SK-N-SH (cell line): Measurements from ENCODE around the gene CELF2. TPM values are rescaled to one million over a fixed set of nuclear protein-coding genes. Genes with fewer than 3 reads are reported as not detected.

Experiments used
- CTCF ChIA-PET: fragments of 300-600, 350-600 bp; formaldehyde crosslinking; extraction: SDS; loops from one replicate; lab custom pipeline; 2021; lab: Yijun Ruan, JAX
- POLR2A ChIA-PET: fragments of 350-600 bp; sonication (Branson Sonifier 250); formaldehyde crosslinking; extraction: SDS; loops from one replicate; lab custom pipeline; 2020; ENCODE audit warnings: antibody characterized with exemption, inconsistent platforms; lab: Yijun Ruan, JAX
- DNase-seq: peaks from one replicate; pipeline ENCODE4 v3.0.0; 2012
- H2AFZ ChIP-seq: fragments of 200-600 bp; sonication (generic); 2 replicates; pipeline ENCODE4 v1.8.1; 2016; ENCODE audit warnings: antibody characterized with exemption, mild to moderate bottlenecking, low read depth
- H3F3A ChIP-seq: fragments of 200-600 bp; sonication (generic); replicated peaks from 2 replicates; pipeline ENCODE3; 2016; ENCODE audit warnings: antibody characterized with exemption, mild to moderate bottlenecking; ENCODE audit not compliant: insufficient read depth
- H3K27ac ChIP-seq, 2 experiments: fragments of 200-500 bp in 1 of 2; fragments of 200-600 bp in 1 of 2; sonication (Bioruptor generic) in 1 of 2; sonication (generic), shearing (Covaris generic) in 1 of 2; 2 replicates each; pipeline versions ENCODE4 v1.5.1 to v1.6.1; 2014 to 2016; ENCODE audit warnings: low read depth in 2 of 2, inconsistent platforms in 1 of 2, low read length in 1 of 2, mild to moderate bottlenecking in 1 of 2, mixed read lengths in 1 of 2
- H3K27me3 ChIP-seq: fragments of 200-600 bp; sonication (generic), shearing (Covaris generic); 2 replicates; pipeline ENCODE4 v1.6.1; 2016; ENCODE audit warnings: mixed run types; ENCODE audit not compliant: insufficient read depth
- H3K36me3 ChIP-seq, 2 experiments: fragments of 200-500 bp in 1 of 2; fragments of 200-600 bp in 1 of 2; sonication (Bioruptor generic) in 1 of 2; sonication (generic) in 1 of 2; replicated peaks in 1 of 2; 2 replicates each; pipeline versions ENCODE3 to v1.5.1; 2014 to 2016; ENCODE audit warnings: low read length in 1 of 2, mild to moderate bottlenecking in 1 of 2; ENCODE audit not compliant: insufficient read depth in 2 of 2, control insufficient read depth in 1 of 2
- H3K4me1 ChIP-seq, 2 experiments: fragments of 200-500 bp in 1 of 2; fragments of 200-600 bp in 1 of 2; sonication (Bioruptor generic) in 1 of 2; sonication (generic), shearing (Covaris generic) in 1 of 2; 2 replicates each; pipeline versions ENCODE4 v1.5.1 to v1.6.1; 2014 to 2016; ENCODE audit warnings: low read depth in 1 of 2, low read length in 1 of 2, mixed run types in 1 of 2; ENCODE audit not compliant: insufficient read depth in 2 of 2, control insufficient read depth in 1 of 2
- H3K4me2 ChIP-seq: fragments of 200-600 bp; sonication (generic), shearing (Covaris generic); 2 replicates; pipeline ENCODE4 v1.6.1; 2017; ENCODE audit warnings: mixed run types
- H3K4me3 ChIP-seq, 2 experiments: fragments of 200-500 bp in 1 of 2; fragments of 200-600 bp in 1 of 2; sonication (Bioruptor generic) in 1 of 2; sonication (generic), shearing (Covaris generic) in 1 of 2; 2 replicates each; pipeline versions ENCODE4 v1.5.1 to v1.8.1; 2014 to 2016; ENCODE audit warnings: low read depth in 2 of 2, inconsistent platforms in 1 of 2, low read length in 1 of 2, mild to moderate bottlenecking in 1 of 2, mixed read lengths in 1 of 2, moderate library complexity in 1 of 2
- H3K79me2 ChIP-seq: fragments of 200-600 bp; sonication (generic); 2 replicates; pipeline ENCODE4 v1.8.1; 2017; ENCODE audit warnings: mild to moderate bottlenecking; ENCODE audit not compliant: insufficient read depth
- H3K9ac ChIP-seq: fragments of 200-600 bp; sonication (generic); 2 replicates; pipeline ENCODE4 v1.6.1; 2017; ENCODE audit warnings: mixed run types
- H3K9me2 ChIP-seq: fragments of 200-600 bp; sonication (generic); 2 replicates; pipeline ENCODE4 v1.6.1; 2017; ENCODE audit warnings: mixed run types
- H3K9me3 ChIP-seq: fragments of 200-600 bp; sonication (generic); 2 replicates; pipeline ENCODE4 v1.6.1; 2017; ENCODE audit warnings: mixed run types, mild to moderate bottlenecking, moderate library complexity
- H4K20me1 ChIP-seq: fragments of 200-600 bp; sonication (generic); 2 replicates; pipeline ENCODE4 v1.6.1; 2017; ENCODE audit warnings: mild to moderate bottlenecking, mixed run types; ENCODE audit not compliant: insufficient read depth
- ELF1 ChIP-seq: IDR thresholded peaks from 2 replicates; pipeline ENCODE4 v1.4.0; 2012
- EZH2phosphoT487 ChIP-seq: fragments of 200-600 bp; sonication (generic); IDR thresholded peaks from 2 replicates; pipeline ENCODE4 v1.6.1; 2017; ENCODE audit warnings: low read depth, mixed run types, mild to moderate bottlenecking, antibody characterized with exemption, moderate library complexity, borderline replicate concordance
- FOSL2 ChIP-seq: IDR thresholded peaks from 2 replicates; pipeline ENCODE4 v1.4.0; 2012; ENCODE audit warnings: low read depth, mild to moderate bottlenecking, moderate library complexity, borderline replicate concordance
- GABPA ChIP-seq: IDR thresholded peaks from 2 replicates; pipeline ENCODE4 v1.4.0; 2012; ENCODE audit warnings: low read depth, mild to moderate bottlenecking
- MAX ChIP-seq: IDR thresholded peaks from 2 replicates; pipeline ENCODE4 v1.4.0; 2012; ENCODE audit warnings: low read depth
- MEF2A ChIP-seq: IDR thresholded peaks from 2 replicates; pipeline ENCODE4 v1.4.0; 2012; ENCODE audit warnings: low read depth, borderline replicate concordance
- MXI1 ChIP-seq: IDR thresholded peaks from 2 replicates; pipeline ENCODE4 v1.6.1; 2012; ENCODE audit warnings: mild to moderate bottlenecking, low read depth, low read length, improper control_type of control experiment
- NRF1 ChIP-seq: IDR thresholded peaks from 2 replicates; pipeline ENCODE4 v1.6.1; 2012; ENCODE audit warnings: low read depth, mild to moderate bottlenecking, low read length
- POLR2AphosphoS5 ChIP-seq: IDR thresholded peaks from 2 replicates; pipeline ENCODE4 v1.6.1; 2012; ENCODE audit warnings: low read depth, low read length
- SIN3A ChIP-seq: IDR thresholded peaks from 2 replicates; pipeline ENCODE4 v1.6.1; 2012; ENCODE audit warnings: low read depth, mild to moderate bottlenecking, low read length, moderate library complexity, borderline replicate concordance
- SMC3 ChIP-seq: IDR thresholded peaks from 2 replicates; pipeline ENCODE4 v1.6.1; 2012; ENCODE audit warnings: low read depth, low read length, improper control_type of control experiment
- TCF12 ChIP-seq: IDR thresholded peaks from 2 replicates; pipeline ENCODE4 v1.4.0; 2012
- TEAD4 ChIP-seq: IDR thresholded peaks from 2 replicates; pipeline ENCODE4 v1.4.0; 2012; ENCODE audit warnings: mild to moderate bottlenecking, borderline replicate concordance; ENCODE audit not compliant: insufficient read depth
- WGBS: methylation state at CpG from one replicate; pipeline ENCODE4 v1.1.6; 2017; ENCODE audit warnings: low lambda C conversion rate; 5-methylcytosine and 5-hydroxymethylcytosine counted together
- polyA plus RNA-seq, 3 experiments: library from polyadenylated mRNA; depleted of rRNA; stranded (reverse); fragments of >200 nt; gene quantifications; 2 replicates each; pipeline ENCODE4 v1.2.3, GENCODE V29; 2012
- TF ChIP-seq, protein P1 (sequence below): IDR thresholded peaks from 2 replicates; pipeline ENCODE4 v1.4.0; 2012; ENCODE audit warnings: low read depth, borderline replicate concordance
- TF ChIP-seq, protein P2 (sequence below): IDR thresholded peaks from 2 replicates; pipeline ENCODE4 v1.6.1; 2012; ENCODE audit warnings: mild to moderate bottlenecking, low read depth, low read length, moderate library complexity
- TF ChIP-seq, protein P3 (sequence below): IDR thresholded peaks from 2 replicates; pipeline ENCODE4 v1.4.0; 2012; ENCODE audit warnings: low read depth, borderline replicate concordance

Gene CELF2
- polyA plus RNA-seq, 1 of the 3 experiments (the other 2 are of a cell fraction), result 0.03 TPM

DNA sequence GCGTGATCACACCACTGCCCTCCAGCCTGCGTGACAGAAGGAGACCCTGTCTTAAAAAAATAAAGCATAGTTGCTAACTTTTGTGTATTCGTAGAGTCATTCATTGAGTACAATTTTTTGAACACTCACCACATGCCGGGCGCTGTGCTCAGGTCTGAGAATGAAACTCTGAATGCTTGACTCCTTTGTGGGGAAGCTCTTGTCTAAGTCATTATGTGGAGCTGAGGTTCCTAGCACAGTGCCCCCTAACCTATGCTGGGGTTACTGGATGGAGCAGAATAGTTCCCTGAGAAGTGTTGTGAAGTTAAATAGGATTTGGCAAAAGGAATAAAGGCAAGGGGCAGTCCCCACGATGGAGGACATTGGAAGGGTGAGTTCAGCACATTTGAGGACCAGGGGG is 123.3 kb downstream of the CELF2 start:
- Histone ChIP-seq H3K4me1 (peaks cover 0 to 3% of the 10 kb centered on the region in 2 experiments; a peak in 1 of 4 replicates), H3K4me2 (no peak overlapping the region), H2AFZ (no peak overlapping the region), H4K20me1 (no peaks in the 10 kb centered on the region), H3K27me3 (no peaks in the 10 kb centered on the region), H3K9me3 (no peaks in the 10 kb centered on the region), H3K79me2 (no peaks in the 10 kb centered on the region), H3K9me2 (no peaks in the 10 kb centered on the region), H3K9ac (no peak overlapping the region), H3K4me3 (no peak overlapping the region), H3K27ac (no peak overlapping the region), H3F3A (no peaks in the 10 kb centered on the region), H3K36me3 (no peaks in the 10 kb centered on the region)
- WGBS, result 39% methylated on average over 6 of the region's 6 CpGs
- no peak for TF ChIP-seq ELF1
- TF ChIP-seq, protein P1, sequence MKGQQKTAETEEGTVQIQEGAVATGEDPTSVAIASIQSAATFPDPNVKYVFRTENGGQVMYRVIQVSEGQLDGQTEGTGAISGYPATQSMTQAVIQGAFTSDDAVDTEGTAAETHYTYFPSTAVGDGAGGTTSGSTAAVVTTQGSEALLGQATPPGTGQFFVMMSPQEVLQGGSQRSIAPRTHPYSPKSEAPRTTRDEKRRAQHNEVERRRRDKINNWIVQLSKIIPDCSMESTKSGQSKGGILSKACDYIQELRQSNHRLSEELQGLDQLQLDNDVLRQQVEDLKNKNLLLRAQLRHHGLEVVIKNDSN, result no peak
- TF ChIP-seq FOSL2, result no peak
- no peak for TF ChIP-seq POLR2AphosphoS5
- no peak for DNase-seq
- CTCF ChIA-PET, result interaction anchor here (1.1 kb wide), 1 partner anchor 25 kb away, joined by 3 read pairs; no protein-coding TSS in a partner anchor
- POLR2A ChIA-PET, result no interaction called here

GRCh38 chr10:11141571-11142091 is 124.0 kb downstream of the CELF2 start:
- no peaks in the 10 kb centered on the region for H3K27me3 ChIP-seq
- no peaks in the 10 kb centered on the region for H3K9me3 ChIP-seq
- no peaks in the 10 kb centered on the region for H4K20me1 ChIP-seq
- no peak for TF ChIP-seq SMC3
- TF ChIP-seq, protein P2, sequence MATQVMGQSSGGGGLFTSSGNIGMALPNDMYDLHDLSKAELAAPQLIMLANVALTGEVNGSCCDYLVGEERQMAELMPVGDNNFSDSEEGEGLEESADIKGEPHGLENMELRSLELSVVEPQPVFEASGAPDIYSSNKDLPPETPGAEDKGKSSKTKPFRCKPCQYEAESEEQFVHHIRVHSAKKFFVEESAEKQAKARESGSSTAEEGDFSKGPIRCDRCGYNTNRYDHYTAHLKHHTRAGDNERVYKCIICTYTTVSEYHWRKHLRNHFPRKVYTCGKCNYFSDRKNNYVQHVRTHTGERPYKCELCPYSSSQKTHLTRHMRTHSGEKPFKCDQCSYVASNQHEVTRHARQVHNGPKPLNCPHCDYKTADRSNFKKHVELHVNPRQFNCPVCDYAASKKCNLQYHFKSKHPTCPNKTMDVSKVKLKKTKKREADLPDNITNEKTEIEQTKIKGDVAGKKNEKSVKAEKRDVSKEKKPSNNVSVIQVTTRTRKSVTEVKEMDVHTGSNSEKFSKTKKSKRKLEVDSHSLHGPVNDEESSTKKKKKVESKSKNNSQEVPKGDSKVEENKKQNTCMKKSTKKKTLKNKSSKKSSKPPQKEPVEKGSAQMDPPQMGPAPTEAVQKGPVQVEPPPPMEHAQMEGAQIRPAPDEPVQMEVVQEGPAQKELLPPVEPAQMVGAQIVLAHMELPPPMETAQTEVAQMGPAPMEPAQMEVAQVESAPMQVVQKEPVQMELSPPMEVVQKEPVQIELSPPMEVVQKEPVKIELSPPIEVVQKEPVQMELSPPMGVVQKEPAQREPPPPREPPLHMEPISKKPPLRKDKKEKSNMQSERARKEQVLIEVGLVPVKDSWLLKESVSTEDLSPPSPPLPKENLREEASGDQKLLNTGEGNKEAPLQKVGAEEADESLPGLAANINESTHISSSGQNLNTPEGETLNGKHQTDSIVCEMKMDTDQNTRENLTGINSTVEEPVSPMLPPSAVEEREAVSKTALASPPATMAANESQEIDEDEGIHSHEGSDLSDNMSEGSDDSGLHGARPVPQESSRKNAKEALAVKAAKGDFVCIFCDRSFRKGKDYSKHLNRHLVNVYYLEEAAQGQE, result no peak
- TF ChIP-seq TCF12, result no peak
- TF ChIP-seq, protein P3, sequence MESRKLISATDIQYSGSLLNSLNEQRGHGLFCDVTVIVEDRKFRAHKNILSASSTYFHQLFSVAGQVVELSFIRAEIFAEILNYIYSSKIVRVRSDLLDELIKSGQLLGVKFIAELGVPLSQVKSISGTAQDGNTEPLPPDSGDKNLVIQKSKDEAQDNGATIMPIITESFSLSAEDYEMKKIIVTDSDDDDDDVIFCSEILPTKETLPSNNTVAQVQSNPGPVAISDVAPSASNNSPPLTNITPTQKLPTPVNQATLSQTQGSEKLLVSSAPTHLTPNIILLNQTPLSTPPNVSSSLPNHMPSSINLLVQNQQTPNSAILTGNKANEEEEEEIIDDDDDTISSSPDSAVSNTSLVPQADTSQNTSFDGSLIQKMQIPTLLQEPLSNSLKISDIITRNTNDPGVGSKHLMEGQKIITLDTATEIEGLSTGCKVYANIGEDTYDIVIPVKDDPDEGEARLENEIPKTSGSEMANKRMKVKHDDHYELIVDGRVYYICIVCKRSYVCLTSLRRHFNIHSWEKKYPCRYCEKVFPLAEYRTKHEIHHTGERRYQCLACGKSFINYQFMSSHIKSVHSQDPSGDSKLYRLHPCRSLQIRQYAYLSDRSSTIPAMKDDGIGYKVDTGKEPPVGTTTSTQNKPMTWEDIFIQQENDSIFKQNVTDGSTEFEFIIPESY, result no peak
- TF ChIP-seq TEAD4, result no peak
- no peak for TF ChIP-seq GABPA
- no peak for TF ChIP-seq NRF1
- TF ChIP-seq SIN3A, result no peak
- TF ChIP-seq EZH2phosphoT487, result no peak
- no peak for TF ChIP-seq MXI1
- no peak for TF ChIP-seq MEF2A
- no peak for TF ChIP-seq MAX
- TF ChIP-seq, all 33 proteins: peak for 0
- Histone ChIP-seq H3K4me1 (peaks cover 0 to 6% of the 10 kb centered on the region in 2 experiments; a peak in 2 of 4 replicates), H3F3A (no peaks in the 10 kb centered on the region), H3K9ac (no peak overlapping the region), H3K9me2 (no peaks in the 10 kb centered on the region), H3K4me2 (no peak overlapping the region), H2AFZ (no peak overlapping the region), H3K4me3 (no peak overlapping the region), H3K79me2 (no peaks in the 10 kb centered on the region), H3K27ac (no peak overlapping the region), H3K36me3 (no peaks in the 10 kb centered on the region)
- ChIA-PET CTCF (interaction anchor here (1.1 kb wide), 1 partner anchor 24 kb away, joined by 3 read pairs; no protein-coding TSS in a partner anchor), POLR2A (no interaction called here)
- no peak for DNase-seq
- WGBS, result 8% methylated on average over 3 of the region's 3 CpGs
